Measurements from ENCODE around the gene SLC1A7. TPM values are rescaled to one million over a fixed set of nuclear protein-coding genes. Genes with fewer than 3 reads are reported as not detected.

Gene SLC1A7
- total and polyA plus RNA-seq, 2 of the 13 experiments (the other 11 are each of a cell fraction or from before 2014, with no cell fraction given), result 0.04 to 2.0 TPM

- TF ChIP-seq AKNA (CRISPR knock-in tag; IDR thresholded peaks at IDR 0.05; ENCODE audit: borderline replicate concordance) (no peak), PREB (CRISPR knock-in tag; IDR thresholded peaks at IDR 0.05) (no peak), HOXA7 (CRISPR knock-in tag; IDR thresholded peaks at IDR 0.05) (no peak), NFKBIZ (CRISPR knock-in tag; IDR thresholded peaks at IDR 0.05) (peak; percentile 73; the same call in 1 of the 2 replicates), SCMH1 (CRISPR knock-in tag; IDR thresholded peaks at IDR 0.05; ENCODE audit: borderline replicate concordance) (no peak), KDM3A (CRISPR knock-in tag; IDR thresholded peaks at IDR 0.05; ENCODE audit: low read depth) (0 out of 2 replicates have a peak, but pooled peaks have one; percentile 53), DBP (CRISPR knock-in tag; IDR thresholded peaks at IDR 0.05; ENCODE audit: not compliant biosample characterization) (no peak), SAP130 (CRISPR knock-in tag; IDR thresholded peaks at IDR 0.05; ENCODE audit: low read depth) (peak; percentile 78), ZNF350 (CRISPR knock-in tag; IDR thresholded peaks at IDR 0.05; ENCODE audit: borderline replicate concordance, low read depth) (peak; percentile 90), DRAP1 (CRISPR knock-in tag; IDR thresholded peaks at IDR 0.05) (peak; percentile 69), BRF2 (CRISPR knock-in tag; IDR thresholded peaks at IDR 0.05) (no peak), HMG20A (CRISPR knock-in tag; IDR thresholded peaks at IDR 0.05; ENCODE audit: borderline replicate concordance) (peak; percentile 87; the same call in 1 of the 2 replicates), KDM6A (CRISPR knock-in tag; IDR thresholded peaks at IDR 0.05; ENCODE audit: low read depth) (peak; percentile 97), HNRNPK (IDR thresholded peaks at IDR 0.05; ENCODE audit: low read depth, low read length, poor library complexity, severe bottlenecking) (no peak), GATAD2A (CRISPR knock-in tag; IDR thresholded peaks at IDR 0.05) (peak; percentile 88), ZBTB25 (CRISPR knock-in tag; IDR thresholded peaks at IDR 0.05) (no peak), ZFP36L1 (CRISPR knock-in tag; IDR thresholded peaks at IDR 0.05) (no peak; the same call in 1 of the 2 replicates), ZFX (CRISPR knock-in tag; IDR thresholded peaks at IDR 0.05; ENCODE audit: low read depth) (peak; percentile 64), KLF12 (CRISPR knock-in tag; IDR thresholded peaks at IDR 0.05; ENCODE audit: borderline replicate concordance) (peak; percentile 78; the same call in 1 of the 2 replicates)
Observed at GRCh38 chr1:53183095-53183990, 40.9 kb upstream of the SLC1A7 start (continued).

Data from HepG2 (cell line).